ENCODE results near the gene OOSP4A. TPM values are rescaled to one million over a fixed set of nuclear protein-coding genes. Genes with fewer than 3 reads are reported as not detected.

The OOSP4A gene
- total RNA-seq, 4 donors from 2014 or later: not detected

DNA sequence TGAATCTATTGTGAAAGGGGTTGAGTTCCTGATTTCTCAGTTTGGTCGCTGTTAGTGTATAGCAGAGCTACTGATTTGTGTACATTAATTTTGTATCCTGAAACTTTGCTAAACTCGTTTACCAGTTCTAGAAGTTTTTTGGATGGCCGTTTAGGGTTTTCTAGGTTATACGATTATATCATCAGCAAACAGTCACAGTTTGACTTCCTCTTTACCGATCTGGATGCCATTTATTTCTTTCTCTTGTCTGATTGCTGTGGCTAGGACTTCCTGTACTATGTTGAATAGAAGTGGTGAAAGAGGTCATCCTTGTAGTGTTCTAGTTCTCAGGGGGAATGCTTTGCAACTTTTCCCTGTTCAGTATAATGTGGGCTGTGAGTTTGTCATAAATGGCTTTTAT, 28.6 kb downstream of the OOSP4A start:
- TF ChIP-seq, protein P1, sequence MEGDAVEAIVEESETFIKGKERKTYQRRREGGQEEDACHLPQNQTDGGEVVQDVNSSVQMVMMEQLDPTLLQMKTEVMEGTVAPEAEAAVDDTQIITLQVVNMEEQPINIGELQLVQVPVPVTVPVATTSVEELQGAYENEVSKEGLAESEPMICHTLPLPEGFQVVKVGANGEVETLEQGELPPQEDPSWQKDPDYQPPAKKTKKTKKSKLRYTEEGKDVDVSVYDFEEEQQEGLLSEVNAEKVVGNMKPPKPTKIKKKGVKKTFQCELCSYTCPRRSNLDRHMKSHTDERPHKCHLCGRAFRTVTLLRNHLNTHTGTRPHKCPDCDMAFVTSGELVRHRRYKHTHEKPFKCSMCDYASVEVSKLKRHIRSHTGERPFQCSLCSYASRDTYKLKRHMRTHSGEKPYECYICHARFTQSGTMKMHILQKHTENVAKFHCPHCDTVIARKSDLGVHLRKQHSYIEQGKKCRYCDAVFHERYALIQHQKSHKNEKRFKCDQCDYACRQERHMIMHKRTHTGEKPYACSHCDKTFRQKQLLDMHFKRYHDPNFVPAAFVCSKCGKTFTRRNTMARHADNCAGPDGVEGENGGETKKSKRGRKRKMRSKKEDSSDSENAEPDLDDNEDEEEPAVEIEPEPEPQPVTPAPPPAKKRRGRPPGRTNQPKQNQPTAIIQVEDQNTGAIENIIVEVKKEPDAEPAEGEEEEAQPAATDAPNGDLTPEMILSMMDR (IDR thresholded peaks at IDR 0.05): no peak
- no peak for TF ChIP-seq POLR2A (IDR thresholded peaks at IDR 0.05)
- no peaks in the 10 kb centered on the region for H3K27me3 ChIP-seq

DNA sequence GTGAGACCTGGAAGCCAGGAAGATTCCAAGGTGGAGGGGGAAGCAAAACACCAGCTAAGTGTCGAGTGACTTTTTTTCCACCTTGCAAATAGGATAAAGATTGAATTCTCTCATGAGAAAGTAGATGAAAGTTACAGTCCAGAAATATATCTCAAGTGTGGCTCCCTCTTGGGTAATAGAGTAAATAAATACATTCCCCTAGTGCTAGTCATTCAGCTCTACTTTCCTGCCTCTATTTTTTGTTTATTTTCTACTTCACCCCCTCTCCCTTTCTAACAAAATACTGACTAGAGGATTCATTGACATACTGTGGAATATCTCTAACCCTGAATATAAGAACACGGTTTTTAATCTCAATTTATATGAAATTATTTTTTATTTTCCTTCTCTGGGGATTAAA, 34.0 kb downstream of the OOSP4A start:
- H3K36me3 ChIP-seq: no peaks in the 10 kb centered on the region
- TF ChIP-seq, protein P1 (IDR thresholded peaks at IDR 0.05): no peak
- no peak for TF ChIP-seq POLR2A (IDR thresholded peaks at IDR 0.05)

More for the DNA sequence above, 28.6 kb downstream of the OOSP4A start:
- no peak overlapping the region for H3K4me3 ChIP-seq
- no peak overlapping the region for H3K27ac ChIP-seq
- H3K9me3 ChIP-seq: peaks cover 0 to 3% (median 0%) of the 10 kb centered on the region in 4 donors
- DNase-seq: no peak
- no peaks in the 10 kb centered on the region for H3K36me3 ChIP-seq
- no peaks in the 10 kb centered on the region for H3K4me1 ChIP-seq

DNA sequence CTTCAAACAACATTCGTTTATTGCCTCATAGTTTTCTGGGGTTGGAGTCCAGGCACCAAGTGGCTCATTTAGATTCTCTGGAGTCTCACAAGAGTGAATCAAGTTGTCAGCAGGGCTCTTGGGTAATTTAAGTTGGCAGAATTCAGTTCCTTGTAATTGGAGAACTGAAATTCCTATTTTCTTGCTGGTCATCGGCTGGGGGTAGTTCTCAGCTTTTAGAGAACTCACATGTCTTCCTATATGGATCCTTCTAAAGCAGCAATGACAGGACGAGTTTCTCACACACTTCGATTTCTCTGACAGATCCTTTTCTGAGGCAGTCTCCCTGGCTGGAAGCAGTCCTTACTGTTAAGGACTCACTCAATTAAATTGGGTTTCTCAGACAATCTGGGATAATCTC, 35.9 kb downstream of the OOSP4A start:
- H3K36me3 ChIP-seq: no peaks in the 10 kb centered on the region
- no peak overlapping the region for H3K4me3 ChIP-seq
- no peaks in the 10 kb centered on the region for H3K27me3 ChIP-seq
- H3K9me3 ChIP-seq: no peaks in the 10 kb centered on the region
- TF ChIP-seq, protein P1 (IDR thresholded peaks at IDR 0.05): no peak
- no peak for TF ChIP-seq POLR2A (IDR thresholded peaks at IDR 0.05)
- no peaks in the 10 kb centered on the region for H3K4me1 ChIP-seq
- DNase-seq: no peak
- H3K27ac ChIP-seq: no peak overlapping the region

More for the DNA sequence above, 34.0 kb downstream of the OOSP4A start:
- Histone ChIP-seq H3K27me3 (no peaks in the 10 kb centered on the region), H3K4me1 (no peaks in the 10 kb centered on the region), H3K27ac (no peak overlapping the region), H3K4me3 (no peak overlapping the region), H3K9me3 (no peaks in the 10 kb centered on the region)
- DNase-seq: no peak

DNA sequence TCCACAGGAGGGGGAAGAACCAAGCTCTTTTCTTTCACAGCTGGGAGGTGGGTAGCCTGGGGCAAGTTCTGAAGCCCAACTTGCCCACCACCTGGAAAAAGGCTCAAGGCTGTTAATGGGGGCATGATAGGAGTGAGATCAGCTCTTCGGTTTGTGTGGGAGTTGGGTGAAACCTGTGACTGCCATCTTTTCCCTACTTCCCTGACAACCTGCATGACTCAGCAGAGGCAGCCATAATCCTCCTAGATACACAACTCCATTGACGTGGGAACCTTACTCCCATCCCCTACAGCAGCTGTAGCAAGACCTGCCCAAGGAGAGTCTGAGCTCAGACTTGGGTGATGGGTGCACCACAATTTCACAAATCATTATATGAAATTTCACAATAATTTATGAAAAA, 39.9 kb downstream of the OOSP4A start:
- no peak for TF ChIP-seq POLR2A (IDR thresholded peaks at IDR 0.05)
- Histone ChIP-seq H3K4me3 (no peak overlapping the region), H3K9me3 (no peaks in the 10 kb centered on the region), H3K4me1 (no peaks in the 10 kb centered on the region), H3K27ac (no peak overlapping the region), H3K36me3 (no peaks in the 10 kb centered on the region), H3K27me3 (no peaks in the 10 kb centered on the region)
- no peak for DNase-seq

DNA sequence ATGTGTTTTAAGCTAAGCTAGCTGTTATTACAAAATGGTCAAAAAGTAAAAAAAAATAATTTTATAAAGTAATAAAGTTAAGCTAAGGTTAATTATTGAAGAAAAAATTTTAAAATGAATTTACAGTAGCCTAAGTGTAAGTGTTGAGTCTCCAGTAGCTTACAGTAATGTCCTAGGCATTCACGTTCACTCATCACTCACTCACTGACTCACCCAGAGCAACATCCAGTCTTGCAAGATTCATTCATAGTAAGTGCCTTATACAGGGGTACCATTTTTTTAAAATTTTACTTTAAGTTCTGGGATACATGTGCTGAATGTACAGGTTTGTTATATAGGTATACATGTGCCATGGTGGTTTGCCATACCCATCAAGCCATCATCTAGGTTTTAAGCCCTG, 41.5 kb downstream of the OOSP4A start:
- DNase-seq: no peak
- Histone ChIP-seq H3K4me3 (no peak overlapping the region), H3K36me3 (no peaks in the 10 kb centered on the region), H3K27ac (no peak overlapping the region), H3K9me3 (no peaks in the 10 kb centered on the region), H3K27me3 (no peaks in the 10 kb centered on the region), H3K4me1 (no peaks in the 10 kb centered on the region)
- TF ChIP-seq, protein P1 (IDR thresholded peaks at IDR 0.05): no peak
- no peak for TF ChIP-seq POLR2A (IDR thresholded peaks at IDR 0.05)

DNA sequence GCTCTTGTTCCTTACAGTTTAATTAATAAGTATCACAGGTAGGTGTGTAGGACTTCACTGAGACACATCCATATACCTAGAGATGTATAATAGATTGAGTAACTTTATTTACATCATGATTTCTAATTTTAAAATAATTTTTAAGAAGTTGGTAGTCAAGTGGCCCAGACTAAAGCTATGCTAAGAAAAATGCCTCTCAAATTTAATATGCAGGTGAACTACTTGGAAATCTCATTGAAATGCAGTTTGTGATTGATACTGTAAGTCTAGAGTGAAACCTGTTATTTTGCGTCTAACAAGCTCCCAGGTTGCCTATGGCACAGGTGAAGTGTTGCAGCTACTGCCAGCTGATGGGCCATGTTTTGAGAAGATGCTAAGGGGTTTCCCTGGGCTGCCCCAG, 53.0 kb downstream of the OOSP4A start, which contains the start of gene OOSP4B:
TSS of gene OOSP4B (plus strand) at position 301 of the 400 bp plus-strand sequence.
- TF ChIP-seq, protein P1 (IDR thresholded peaks at IDR 0.05): no peak
- no peak for TF ChIP-seq POLR2A (IDR thresholded peaks at IDR 0.05)
- Histone ChIP-seq H3K4me3 (no peak within 1 kb of the TSS), H3K4me1 (no peaks in the 10 kb centered on the region)

More for the DNA sequence above, 53.0 kb downstream of the OOSP4A start, which contains the start of gene OOSP4B:
- Histone ChIP-seq H3K27me3 (no peaks in the 10 kb centered on the region), H3K36me3 (no peaks in the 10 kb centered on the region), H3K9me3 (no peaks in the 10 kb centered on the region), H3K27ac (no peak within 1 kb of the TSS)
- DNase-seq: no peak

All from Peyer's patch (tissue), 4 donors.